RKO (cell line): ENCODE results near the gene CCL11.

Experiments used
- DNase-seq: peaks from one replicate; pipeline ENCODE4 v3.0.0-alpha.2; 2016; ENCODE audit warnings: low spot score

The CCL11 gene

DNA sequence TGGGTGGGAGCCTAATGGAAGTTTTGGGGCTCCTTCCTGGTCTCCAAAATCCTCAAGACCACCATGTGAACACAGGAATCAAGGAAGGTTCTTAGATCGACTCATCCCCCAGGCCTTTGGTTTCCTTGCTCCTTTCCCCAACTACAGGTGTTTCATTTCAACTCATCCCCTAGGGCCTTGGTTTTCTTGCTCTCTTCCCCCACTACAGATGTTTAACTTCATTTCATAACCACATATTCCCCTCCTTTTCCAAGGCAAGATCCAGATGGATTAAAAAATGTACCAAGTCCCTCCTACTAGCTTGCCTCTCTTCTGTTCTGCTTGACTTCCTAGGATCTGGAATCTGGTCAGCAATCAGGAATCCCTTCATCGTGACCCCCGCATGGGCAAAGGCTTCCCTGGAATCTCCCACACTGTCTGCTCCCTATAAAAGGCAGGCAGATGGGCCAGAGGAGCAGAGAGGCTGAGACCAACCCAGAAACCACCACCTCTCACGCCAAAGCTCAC is at the start of gene CCL11:
CCL11 (plus strand) TSS at position 457 of the 507 bp plus-strand sequence. CDS start 67 bp downstream, outside the sequence.
- DNase-seq: no peak

DNA sequence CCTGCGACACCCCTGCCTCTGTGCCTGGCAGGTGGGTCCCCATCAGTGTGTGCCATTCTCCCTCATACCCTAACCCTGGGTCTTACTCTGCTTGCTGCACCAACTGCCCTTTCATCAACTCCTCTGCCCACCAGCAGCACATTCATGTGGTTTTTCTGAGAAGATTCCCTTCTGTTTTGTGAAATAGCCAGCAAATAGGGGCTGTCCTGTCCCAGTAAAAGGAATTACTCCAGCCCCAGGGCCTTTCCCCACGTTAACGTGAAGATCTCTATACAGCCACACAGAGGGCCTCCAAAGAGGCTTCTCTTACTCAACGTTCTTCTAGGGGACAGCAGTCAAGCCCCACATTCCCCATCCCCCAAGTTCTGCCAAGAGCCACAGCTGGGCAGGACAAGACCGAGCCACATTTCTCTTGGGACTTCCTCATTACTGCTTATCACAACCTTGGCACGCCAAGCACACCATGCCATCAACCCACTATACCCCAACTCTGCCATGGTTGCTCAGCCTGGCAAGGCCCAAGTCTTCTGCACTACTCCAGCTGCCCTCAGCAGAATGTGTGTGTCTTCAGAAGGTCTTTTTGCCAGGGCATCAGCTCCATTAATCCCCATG is 49.2 kb upstream of the CCL11 start:
- no peak for DNase-seq

DNA sequence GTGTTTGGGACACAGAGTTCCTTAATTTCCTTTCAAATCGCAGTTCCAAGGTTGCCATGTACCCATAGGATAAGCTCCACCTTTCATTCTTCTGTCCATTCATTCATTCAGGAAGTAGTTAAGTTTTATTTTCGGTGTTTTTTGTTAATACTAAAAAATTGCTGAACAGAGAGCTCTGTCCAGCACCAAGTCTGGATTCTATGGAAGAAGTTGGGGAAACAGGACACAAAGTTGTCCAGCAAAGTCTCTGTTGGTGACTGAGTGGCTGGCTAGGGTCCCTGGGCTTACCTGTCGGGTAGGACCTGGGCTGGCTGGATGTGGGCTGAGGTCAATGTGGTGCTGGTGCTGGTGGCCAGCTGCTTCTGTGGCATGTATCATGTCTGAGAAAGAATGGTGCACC is 48.1 kb upstream of the CCL11 start:
- no peak for DNase-seq

DNA sequence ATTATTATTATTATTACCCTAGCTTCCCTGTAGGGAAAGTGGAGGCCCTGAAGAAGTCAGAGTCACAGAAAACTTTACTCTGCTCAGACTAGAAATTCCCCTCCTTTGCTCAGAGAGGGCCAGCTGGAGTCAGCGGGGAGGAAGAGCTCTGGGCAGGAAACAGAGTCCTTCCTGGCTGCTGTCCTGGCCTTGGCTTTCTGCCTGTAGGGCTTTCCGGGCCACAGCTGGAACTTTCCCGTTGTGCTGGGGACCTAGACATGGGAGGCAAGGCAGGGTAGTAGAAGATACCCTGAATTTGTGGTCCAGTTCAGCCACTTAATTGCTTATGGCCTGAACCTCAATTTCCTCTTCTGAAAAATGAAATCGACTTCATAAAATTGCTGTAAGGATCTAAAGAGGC is 44.5 kb upstream of the CCL11 start:
- DNase-seq: no peak

DNA sequence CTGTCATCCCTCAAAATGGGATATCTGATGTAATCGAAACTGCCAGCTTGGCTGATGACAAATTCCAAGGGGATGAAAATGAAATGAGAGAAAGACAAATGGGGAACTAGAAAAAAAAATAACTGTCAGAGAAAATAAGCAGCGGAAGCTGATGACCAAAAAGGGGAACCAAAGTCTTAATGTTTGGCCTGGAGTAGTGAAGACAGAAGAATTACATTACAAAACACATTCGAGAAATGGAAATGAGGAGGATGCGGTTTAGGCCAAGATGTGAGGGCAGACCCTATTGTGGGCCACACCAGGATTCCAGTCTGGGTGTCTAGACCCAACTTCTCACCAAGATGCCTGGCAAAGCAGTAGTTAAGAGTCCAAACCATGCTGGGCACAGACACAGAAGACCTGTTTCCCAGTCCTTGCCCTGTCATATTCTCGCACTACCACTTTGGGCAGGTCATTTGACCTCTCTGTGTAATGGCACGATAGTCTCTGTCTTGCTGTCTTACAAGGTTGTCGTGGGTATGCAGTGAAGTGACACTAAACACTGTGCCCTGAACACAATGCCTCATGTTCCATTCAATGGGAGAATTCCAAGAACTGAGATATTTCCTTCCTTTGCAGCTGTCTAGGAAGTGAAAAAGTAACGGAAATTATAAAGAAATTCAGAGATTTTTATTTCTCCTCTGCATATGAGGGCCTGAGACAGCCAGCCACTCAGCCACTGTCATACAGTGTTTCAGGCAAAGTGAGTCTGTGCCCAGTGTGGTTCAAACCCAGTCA is 42.8 kb upstream of the CCL11 start:
- DNase-seq: no peak

DNA sequence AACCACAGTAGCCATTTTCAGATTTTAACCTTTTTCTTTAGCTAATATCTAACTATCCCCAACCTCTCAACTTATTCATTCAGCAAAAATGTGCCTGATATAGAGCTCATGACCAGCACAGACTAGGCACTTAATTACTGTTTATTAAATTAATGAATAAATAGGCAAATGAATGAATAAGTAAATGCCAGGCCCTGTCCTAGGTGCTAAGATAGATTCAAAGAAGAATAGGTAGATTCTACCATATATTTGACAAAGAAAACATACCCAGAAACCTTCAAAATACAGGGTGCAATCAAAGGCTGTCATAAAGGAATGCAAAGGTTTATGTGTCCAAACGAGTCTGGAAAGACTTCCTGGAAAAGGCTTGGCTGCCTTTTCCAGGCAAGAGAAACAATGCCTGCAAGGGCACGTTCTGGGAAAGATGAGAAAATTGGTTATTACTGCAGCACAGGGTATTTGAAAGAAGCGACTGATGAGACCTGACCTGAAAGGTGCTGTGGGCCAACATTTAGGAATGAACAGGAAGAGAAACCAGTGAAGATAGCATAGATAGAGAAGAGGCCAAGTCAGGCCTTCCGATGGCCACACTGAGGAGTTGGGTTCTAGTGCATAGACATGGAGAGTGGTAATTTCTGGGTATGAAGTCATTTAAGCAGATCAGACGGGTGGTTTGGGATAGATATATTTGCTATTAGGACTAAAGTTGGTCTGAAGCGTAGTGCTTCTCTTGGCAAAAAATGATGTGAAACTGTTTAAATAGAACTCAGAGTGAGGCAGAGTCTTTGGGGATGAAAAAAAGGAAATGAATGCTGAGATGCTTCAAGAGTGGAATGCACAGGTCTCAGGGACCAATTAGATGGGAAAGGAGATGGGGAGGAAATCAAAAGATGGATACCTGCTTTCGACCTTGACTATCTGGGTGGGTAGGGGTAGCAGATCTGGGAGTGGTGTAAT is 41.9 kb upstream of the CCL11 start:
- DNase-seq: no peak

DNA sequence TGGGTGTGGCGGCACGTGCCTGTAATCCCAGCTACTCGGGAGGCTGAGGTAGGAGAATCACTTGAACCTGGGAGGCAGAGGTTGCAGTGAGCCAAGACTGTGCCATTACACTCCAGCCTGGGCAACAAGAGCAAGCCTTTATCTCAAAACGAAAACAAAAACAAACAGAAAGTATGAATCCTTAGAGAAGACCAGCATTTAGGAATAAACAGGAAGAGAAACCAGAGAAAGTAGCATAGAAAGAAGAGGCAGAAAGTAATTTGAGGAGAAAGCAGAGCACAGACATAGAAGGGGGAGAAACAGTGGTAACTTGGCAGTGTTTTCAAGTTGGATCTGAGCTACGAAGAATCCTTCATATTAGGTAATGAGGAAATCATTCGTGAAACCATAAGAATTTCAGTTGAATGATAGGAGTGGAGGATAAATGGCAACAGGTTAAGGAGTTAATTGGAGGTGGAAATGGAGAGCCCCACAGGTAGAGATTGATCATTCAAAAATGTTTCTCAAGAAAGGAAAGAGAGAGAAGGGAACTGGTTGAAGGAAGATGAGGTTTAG is 40.1 kb upstream of the CCL11 start:
- DNase-seq: no peak

DNA sequence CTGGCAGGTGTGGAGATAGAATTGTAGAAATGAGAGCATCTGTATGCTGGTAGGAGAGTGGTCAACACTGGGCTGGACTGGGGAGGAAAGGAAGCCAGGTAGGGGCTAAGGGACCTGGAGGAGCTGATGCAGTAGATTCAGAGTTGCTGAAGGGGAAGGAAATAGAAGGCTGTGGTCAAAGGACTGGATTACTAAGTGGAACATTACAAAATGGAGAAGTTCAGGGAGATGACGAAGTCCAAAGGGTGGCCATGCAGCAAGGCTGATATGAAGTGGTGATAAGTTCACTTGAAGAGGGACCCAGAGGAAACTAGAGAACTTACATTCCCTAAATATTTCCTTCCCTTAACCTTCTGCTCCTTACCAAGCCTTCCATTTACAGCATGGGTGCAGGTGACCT is 39.1 kb upstream of the CCL11 start:
- no peak for DNase-seq

DNA sequence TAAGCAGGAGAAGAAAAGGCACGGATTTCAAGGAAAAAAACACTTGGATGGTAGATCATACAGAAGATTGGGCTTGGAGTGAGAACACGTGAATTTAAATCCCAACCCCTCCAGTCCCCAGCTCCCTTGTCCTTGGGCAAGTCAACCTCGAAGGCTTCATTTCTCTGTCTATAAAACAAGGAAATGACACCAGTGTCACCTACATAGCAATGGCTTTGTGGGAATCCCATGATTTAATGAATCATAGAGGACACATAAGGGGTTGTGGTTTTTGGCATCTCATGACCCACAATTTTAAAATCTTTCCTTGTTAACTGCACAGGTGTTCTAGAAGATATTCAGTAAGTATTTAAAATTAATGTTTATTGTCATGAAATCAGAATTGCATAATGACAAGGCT is 38.7 kb upstream of the CCL11 start:
- no peak for DNase-seq

DNA sequence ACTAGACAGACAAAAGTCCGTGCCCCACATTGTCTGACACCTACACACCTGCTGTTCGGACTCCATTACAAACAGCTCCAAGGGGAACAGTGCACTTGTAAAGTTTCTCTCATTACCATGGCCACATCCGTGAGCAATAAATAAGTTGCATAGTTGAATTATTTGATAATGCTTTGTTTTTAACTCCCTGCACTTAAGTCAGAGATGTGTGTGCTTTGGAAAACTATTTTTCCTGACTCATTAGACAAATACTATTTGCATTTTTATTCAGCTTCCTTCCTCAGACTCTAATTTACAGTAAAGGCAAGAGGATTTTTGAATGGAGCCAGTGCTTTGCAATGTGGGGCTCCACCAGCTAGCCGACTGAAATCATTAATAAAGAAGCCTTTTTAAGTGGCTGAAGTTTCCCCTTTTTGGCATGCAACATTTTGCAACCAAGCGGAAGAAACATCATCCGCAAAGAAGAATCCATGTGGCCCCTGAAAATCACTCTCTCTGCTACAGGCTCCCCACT is 37.0 kb upstream of the CCL11 start:
- DNase-seq: no peak

DNA sequence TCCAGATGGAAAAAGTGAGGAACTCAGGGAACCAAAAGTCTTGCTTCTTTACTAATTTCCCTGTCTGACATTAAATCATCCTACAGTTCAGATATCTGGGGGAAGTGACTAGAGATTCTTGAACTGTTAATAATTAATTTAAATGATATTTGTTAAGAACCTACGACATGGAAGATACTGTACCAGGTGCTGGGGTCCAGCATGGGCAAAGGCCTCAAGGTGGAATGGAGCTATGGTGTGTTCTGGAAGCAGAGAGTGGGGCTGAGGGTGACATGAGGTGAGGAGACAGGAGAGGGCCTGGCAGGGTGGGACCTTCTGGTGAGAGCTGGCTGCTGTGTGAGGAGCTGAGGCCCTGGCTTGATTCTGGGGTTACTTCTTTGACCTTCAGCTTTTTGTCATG is 36.5 kb upstream of the CCL11 start:
- DNase-seq: no peak

DNA sequence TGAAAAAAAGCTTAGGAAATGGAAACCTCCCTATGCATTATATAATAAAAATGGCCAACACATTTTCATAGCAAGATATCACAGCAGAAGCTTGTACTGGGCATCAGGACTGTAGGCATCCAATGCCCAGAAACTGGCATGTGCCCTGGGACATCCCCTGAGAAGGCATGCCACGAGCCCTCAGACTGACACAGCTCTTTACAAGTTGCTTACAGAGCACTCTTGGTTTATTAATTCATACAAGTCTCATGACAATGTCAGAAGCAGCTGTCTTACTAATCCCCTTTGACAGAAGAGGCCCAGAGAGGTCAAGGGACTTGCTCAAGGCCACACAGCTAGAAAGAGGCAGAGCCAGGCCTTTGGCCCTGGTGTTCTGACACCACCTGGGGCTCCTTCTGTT is 36.1 kb upstream of the CCL11 start:
- DNase-seq: no peak

DNA sequence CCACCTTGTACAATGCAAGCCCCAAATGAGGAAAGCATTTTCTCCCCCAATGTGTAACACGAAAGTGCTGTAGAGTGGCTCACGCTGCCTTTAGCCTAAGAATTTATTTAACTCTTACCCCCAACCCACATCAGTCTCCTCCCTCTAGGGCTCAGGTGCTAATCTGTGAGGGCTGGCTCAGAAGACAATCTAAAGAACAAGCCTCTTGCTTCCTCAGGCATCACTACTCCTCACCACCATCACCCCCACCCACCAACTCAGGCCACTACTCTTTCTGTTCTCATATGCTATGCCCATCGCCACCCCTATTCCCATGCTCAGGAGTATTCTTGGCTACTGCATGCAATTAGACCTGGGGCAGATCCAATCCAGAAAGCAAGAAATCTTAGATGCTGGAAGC is 34.4 kb upstream of the CCL11 start:
- no peak for DNase-seq

DNA sequence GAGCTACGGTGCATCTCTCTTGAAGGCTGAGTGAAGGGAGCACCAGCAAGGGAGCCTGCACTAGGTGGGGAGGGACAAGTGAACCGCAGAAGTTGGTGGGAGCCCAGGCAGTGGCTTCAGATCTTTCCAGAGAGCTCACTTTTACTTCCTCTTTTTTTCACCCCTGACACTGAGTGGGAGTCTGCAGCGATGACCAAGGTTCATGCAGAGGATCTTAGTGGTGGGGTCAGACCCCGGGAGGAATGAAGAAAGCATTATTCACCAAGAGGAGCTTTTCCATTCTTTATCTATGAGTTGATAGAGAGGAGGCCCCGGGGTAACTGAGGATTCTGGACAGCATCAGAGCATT is 33.5 kb upstream of the CCL11 start:
- DNase-seq: no peak

DNA sequence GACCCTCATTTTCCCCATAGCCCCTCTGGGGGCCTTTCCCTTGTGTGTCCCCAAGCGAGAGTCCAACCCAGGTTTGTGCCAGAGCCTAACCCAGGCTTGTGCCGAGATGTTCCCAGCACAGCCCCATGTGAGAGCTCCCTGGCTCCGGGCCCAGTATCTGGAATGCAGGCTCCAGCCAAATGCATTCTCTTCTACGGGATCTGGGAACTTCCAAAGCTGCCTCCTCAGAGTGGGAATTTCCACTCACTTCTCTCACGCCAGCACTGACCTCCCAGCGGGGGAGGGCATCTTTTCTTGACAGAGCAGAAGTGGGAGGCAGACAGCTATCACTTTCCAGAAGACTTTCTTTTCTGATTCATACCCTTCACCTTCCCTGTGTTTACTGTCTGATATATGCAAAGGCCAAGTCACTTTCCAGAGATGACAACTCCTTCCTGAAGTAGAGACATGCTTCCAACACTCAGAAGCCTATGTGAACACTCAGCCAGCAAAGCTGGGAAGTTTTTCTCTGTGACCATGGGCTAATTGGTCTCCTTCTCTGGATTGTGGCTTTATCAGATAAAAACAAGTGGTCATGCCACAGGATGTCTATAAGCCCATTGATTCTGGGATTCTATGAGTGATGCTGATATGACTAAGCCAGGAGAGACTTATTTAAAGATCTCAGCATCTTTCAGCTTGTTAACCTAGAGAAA is 33.0 kb upstream of the CCL11 start:
- no peak for DNase-seq

DNA sequence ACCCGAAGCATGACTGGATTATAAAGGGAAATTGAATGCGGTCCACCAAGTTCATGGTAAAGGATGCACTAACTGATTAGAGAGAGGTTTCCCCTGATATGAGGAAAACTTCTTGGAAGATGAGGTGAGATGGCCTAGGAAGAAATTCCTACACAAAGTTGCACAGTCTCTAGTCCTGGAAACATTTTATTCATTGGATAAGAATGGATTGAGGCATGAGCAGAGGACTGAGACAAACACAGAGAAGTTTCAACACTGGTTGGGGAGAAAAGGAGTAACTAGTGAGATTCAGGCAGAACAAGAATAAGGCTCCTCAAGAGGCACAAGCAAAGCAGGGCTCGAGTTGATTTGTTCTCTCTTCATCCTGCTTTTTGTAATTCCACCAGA is 32.4 kb upstream of the CCL11 start:
- DNase-seq: no peak

DNA sequence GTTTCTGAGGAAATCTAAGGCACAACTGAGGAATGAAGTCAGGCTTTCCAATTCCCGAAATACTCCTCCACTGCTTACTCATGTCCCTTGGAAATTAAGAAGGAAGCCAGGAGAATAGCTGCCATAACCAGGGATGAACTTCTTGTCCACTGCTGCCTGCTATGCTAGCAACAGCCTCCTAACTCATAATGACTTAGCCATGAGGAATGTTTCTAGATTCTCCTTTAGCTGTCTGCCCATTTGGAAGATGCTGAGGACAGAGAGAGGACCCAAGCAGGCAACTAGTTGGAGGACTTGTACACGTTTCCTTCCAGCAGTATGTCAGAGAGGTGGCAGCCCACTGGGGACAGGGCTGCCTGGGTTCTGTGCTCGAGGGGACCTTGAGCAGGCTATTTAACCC is 31.4 kb upstream of the CCL11 start:
- DNase-seq: no peak

DNA sequence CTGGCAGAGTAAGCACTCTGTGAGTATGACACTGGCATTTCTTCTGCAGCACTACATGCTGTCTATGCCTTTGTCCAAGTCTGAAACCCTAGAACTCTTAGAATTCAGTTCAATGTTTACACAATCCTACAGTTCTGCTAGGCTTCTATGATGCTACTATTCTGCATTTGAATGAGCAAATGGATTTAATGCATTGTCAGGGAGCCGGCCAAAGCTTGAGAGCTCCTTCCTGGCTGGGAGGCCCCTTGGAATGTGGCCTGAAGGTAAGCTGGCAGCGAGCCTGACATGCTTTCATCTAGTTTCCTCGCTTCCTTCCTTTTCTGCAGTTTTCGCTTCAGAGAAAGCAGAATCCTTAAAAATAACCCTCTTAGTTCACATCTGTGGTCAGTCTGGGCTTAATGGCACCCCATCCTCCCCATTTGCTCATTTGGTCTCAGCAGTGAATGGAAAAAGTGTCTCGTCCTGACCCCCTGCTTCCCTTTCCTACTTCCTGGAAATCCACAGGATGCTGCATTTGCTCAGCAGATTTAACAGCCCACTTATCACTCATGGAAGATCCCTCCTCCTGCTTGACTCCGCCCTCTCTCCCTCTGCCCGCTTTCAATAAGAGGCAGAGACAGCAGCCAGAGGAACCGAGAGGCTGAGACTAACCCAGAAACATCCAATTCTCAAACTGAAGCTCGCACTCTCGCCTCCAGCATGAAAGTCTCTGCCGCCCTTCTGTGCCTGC is 30.7 kb upstream of the CCL11 start, which contains the start of gene CCL2:
CCL2 (plus strand) TSS at position 635 of the 730 bp plus-strand sequence; CDS start at position 700, 65 bp downstream.
- no peak for DNase-seq

DNA sequence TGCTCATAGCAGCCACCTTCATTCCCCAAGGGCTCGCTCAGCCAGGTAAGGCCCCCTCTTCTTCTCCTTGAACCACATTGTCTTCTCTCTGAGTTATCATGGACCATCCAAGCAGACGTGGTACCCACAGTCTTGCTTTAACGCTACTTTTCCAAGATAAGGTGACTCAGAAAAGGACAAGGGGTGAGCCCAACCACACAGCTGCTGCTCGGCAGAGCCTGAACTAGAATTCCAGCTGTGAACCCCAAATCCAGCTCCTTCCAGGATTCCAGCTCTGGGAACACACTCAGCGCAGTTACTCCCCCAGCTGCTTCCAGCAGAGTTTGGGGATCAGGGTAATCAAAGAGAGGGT is 30.2 kb upstream of the CCL11 start:
- no peak for DNase-seq

DNA sequence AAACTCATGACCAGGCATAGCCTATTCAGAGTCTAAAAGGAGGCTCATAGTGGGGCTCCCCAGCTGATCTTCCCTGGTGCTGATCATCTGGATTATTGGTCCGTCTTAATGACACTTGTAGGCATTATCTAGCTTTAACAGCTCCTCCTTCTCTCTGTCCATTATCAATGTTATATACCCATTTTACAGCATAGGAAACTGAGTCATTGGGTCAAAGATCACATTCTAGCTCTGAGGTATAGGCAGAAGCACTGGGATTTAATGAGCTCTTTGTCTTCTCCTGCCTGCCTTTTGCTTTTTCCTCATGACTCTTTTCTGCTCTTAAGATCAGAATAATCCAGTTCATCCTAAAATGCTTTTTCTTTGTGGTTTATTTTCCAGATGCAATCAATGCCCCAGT is 29.7 kb upstream of the CCL11 start:
- no peak for DNase-seq
